IPS DF 4.7 (cell line): ENCODE data around the gene UTP11.
"Not testable (repeated sequence)": the region's sequence is repeated elsewhere in the genome, so short reads cannot be mapped to it uniquely, and the experiment has no call there.

Experiments
- DNase-seq: peaks from one replicate; pipeline ENCODE4 v3.0.0-alpha.2; 2013; ENCODE audit warnings: low spot score; ENCODE audit errors: extremely low read depth

UTP11 gene, protein sequence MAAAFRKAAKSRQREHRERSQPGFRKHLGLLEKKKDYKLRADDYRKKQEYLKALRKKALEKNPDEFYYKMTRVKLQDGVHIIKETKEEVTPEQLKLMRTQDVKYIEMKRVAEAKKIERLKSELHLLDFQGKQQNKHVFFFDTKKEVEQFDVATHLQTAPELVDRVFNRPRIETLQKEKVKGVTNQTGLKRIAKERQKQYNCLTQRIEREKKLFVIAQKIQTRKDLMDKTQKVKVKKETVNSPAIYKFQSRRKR

GRCh38 chr1:38012363-38013226 is at the start of gene UTP11:
TSS of gene UTP11 (plus strand) at chr1:38012734. CDS start at chr1:38012803, 69 bp downstream.
- peak; percentile 93 for DNase-seq

DNA sequence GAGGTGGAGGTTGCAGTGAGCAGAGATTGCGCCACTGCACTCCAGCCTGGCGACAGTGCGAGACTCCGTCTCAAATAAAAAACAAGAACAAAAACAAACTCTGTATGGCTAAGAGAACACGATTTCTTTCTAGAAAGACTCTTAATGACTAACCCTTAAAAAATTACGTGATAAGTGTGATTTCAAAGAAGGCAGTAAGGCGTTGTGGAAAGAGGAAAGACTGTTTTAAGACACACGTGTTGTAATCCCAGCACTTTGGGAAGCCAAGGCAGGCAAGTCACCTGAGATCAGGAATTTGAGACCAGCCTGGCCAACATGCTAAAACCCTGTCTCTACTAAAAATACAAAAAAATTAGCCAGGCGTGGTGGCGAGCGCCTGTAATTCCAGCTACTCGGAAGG is 48.4 kb upstream of the UTP11 start:
- DNase-seq = not testable (repeated sequence)

DNA sequence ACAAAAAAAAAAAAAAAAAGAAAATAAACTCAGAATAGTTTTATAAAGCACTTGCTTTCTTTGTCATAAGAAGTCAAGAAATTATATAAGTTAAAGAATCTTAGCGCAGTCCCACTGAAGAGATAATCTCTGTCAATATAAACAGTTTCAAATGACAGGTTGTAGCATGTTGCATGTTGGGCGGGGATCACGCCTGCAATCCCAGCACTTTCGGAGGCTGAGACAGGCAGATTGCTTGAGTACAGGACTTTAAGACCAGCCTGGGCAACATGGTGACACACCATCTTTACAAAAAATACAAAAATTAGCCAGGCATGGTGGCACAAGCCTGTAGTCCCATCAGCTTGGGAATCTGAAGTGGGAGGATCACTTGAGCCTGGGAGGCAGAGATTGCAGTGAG is 47.2 kb upstream of the UTP11 start:
- DNase-seq = no peak

- not testable (repeated sequence) for DNase-seq
These were observed 38.9 kb upstream of the UTP11 start for GRCh38 chr1:37973684-37974083.

DNA sequence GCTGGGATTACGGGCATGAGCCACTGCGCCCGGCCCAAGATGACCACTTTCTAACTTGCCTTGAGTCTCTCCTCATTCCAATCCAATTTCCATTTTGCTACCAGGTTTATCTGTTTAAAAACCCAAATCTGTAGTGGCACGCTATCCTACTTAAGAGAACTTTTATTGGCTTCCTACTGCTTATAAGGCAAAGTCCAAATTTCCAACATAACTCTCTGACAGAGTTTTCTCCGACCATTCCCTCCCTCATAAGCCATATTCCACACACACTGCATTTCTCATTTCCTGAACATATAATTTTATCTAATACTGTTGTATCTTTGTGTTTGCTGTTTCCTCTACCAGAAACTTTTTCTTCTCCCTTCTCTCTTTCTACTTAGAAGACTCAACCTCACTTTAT is 38.0 kb upstream of the UTP11 start:
- no peak for DNase-seq

DNA sequence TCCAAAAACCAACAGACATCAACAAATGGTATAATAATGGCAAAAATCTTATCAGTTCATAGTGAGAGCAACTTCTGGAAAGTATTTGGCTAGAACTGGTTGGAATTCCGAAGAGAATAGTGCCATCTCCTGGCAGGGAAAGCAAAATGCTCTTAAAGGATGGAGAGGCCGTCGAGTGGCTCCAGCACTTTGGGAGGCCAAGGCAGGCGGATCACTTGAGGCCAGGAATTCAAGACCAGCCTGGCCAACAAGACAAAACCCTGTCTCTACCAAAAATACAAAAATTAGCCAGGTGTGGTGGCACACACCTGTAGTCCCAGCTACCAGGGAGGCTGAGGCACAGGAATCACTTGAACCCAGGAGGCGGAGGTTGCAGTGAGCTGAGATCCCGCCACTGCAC is 37.5 kb upstream of the UTP11 start:
- not testable (repeated sequence) for DNase-seq

DNA sequence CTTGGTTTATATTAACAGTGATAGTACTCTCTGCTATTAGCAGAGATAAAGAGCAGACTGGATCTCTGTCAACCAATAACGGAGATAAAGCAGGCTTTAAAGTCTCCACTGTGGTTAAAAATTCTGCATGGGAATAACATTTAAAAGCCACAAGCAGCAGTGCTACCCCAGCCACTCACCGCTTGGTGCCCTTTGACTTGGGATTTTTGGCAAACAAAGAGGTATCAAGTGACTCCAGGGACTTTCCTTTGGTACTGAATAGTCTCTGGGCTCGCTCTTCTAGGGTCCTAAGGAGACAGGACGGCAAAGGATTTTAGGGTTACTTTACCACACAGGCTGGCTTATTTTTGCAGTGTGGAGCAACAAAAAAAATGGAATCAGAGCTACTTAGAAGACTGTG is 34.0 kb upstream of the UTP11 start:
- no peak for DNase-seq

DNA sequence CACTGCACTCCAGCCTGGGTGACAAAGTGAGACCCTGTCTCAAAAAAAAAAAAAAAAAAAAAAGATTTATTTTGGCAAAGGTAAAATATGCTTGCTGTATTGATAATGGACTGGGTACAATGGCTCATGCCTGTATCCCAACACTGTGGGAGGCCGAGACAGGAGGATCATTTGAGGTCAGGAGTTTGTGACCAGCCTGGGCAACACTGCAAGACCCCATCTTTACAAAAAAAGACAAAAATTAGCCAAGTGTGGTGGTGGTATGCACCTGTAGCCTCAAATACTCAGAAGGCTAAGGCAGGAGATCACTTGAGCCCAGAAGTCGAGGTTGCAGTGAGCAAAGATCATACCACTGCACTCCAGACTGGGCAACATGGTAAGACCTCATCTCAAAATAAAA is 29.0 kb upstream of the UTP11 start:
- no peak for DNase-seq

- DNase-seq = no peak
These were observed 24.9 kb upstream of the UTP11 start for GRCh38 chr1:37987679-37988078.

DNA sequence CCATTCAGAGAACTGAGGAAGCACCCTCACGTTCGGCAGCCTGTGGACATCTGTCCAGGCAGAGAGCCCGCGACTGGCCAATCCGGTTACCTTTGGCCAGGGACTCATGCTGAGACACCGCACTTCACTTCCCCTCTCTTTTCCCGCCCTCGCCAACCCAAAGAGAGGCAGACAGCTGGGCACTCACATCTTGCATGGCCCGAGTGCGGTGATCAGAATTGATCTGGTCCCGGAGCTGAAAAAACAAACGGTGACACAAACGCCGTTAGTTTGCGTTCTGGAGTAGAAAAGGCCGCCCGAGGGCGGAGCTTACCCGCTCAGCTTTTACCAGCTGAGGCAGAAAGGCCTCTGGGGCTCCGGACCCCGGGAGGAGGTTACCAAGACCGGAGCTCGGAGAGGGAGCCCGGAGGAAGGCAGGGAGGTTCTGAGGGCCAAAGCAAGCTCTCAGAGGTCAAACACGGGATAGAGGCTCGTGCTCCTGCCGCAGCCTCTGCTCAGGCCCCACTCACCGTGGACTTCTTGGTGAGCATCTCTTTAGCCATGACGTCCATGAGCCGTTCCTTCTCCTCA is 23.1 kb upstream of the UTP11 start:
- no peak for DNase-seq

- no peak for DNase-seq
These were observed 17.5 kb upstream of the UTP11 start for GRCh38 chr1:37994886-37995566.

- no peak for DNase-seq
These were observed 16.7 kb upstream of the UTP11 start for GRCh38 chr1:37995751-37996345.

DNA sequence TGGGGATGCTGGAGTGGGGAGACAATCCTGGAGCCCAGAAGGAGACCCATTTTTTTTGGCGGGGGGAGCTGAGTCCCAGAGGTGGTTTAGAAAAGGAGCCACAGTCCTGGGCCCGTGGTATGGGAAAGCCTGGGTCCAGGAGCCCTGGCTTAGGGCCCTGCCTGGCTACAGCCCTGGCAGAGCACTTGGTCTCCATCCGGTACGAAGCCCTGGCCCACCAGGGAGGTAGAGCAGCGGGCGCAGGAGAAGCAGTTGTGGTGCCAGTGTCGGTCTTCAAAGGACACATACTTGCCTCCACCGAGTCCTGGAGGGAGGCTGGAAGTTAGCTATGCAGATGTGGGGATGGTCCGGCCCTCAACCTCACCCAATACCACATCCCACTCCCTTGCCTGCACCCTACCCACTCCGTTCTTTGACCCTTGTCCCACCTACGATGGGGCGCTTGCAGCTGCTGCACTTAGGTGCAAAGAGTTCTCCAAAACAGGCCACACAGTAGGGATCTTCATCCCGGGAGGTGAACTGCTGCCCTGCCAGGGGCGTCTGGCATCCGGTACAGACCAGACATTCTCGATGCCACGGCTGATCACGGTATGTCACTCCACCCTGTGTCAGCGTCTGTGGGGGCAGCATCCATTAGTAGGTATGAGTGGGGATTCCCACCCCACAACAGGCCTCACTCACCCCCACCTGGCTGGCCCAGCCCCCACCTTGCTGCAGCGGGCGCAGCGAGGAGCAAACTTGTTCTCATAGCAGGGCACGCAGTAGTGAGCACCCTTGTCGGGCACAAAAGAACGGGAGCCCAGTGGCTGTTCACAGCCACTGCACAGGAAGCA is 15.1 kb upstream of the UTP11 start:
- DNase-seq = no peak

DNA sequence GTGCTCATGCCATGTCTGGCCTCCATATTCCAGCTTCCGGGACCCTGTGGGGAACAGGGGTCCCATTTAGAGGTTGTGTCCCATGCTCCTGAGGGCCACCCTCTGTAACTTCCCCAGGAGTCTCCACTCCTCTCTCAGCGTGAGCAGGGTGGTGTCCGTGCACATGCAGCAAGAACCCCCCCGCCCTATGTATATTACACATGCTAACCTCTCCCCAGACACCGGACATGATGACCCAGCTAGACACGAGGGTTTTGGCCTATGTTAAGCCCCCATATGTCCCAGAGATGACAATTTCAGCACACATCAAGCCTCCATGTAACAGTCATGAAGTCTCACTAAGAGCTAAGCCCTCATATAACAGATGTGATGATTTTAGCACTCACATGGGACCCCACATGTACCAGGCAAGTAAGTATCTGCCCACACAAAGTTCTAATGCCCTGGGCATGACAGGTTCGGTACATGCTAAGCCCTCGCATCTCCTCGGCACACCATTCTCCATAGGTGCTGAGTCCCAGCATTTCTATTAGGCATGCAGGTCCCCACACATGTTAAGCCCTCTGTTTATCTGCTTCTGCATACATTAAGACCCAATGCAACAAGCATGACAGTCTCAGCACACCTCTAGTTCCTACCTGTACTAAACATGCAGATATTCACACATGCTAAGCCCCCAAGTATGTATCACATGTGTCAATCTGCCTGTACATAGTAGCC is 14.3 kb upstream of the UTP11 start:
- no peak for DNase-seq

DNA sequence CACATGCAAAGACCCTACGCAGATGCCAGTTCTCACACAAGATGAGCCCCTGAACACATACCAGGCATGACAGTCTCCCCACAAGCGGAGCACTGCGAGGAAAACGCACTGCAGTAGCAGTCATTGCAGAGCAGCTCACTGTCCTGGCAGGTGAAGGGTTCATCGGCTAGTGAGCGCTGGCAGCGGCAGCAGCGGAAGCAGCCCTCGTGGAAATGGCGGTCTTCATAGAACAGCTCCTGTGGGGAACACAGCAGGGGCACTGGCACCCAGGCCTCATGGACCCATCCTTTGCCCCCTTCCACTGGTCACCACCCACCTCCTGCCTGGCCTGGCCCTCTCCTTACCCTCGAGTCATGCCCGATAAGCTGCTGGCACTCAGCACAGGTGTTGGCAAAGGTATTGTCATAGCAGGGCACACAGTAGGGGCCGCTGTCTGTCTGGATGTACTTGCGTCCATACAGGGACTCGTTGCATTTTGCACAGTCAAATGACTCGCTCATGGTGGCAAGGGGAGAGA is 13.6 kb upstream of the UTP11 start:
- no peak for DNase-seq

DNA sequence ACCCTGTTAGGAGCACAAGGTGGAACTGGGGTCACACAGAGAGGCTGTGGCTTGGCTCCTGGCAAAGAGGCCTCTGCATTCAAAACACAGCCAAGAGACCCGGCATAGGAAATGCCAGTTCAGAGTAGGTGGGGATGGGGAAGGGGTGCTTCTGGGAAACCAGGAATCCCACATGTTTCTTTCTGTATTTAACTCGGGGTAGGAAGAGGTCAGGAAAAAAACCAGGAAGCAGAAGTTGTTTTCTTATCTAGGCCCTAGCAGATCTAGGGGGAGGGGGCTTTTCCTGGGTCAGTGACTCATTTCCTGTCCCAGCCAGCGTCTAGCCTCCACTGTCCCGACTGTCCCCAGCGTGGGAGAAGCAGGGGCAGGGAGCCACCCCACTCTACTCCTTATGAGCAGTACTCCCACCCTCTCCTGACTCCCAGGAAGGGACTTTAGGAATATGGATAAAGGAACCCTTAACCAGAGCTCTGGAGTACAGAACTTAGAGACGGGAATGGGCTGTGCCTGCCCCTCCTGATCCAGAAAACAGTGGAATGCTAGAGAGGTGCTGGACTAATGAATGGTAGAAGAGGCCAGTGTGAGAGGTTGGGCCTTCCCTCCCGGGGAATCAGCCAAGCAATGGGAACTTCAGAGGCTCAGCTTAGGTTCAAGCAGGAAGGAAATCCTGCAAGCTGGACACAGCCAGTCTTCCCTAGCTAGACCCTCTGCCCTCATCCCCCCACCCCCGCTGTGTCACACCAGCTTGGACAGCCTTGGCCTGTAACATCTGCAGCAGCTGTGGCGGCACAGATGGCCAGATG is 12.9 kb upstream of the UTP11 start:
- no peak for DNase-seq

DNA sequence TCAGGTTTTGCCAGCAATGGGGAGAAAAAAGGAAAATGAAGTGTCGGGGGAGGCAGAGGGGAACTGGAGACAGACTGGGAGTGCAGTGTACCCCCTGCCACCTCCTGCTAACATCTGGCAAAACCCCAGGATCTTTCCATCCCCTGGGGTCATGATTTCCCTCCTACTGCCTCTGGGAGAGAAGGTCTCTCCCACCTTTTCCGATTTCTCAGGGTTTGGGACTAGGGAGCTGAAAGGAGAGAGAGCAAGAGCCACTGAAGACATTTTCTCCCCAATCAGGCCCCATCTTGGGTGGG is 12.4 kb upstream of the UTP11 start:
- DNase-seq = no peak

GRCh38 chr1:38000529-38001455 is 11.7 kb upstream of the UTP11 start:
- DNase-seq = no peak
